Measurements from ENCODE around the gene PLCB1. TPM values are rescaled to one million over a fixed set of nuclear protein-coding genes. Genes with fewer than 3 reads are reported as not detected.

The PLCB1 gene
- polyA plus RNA-seq, 1 experiment: 13.5 TPM

DNA sequence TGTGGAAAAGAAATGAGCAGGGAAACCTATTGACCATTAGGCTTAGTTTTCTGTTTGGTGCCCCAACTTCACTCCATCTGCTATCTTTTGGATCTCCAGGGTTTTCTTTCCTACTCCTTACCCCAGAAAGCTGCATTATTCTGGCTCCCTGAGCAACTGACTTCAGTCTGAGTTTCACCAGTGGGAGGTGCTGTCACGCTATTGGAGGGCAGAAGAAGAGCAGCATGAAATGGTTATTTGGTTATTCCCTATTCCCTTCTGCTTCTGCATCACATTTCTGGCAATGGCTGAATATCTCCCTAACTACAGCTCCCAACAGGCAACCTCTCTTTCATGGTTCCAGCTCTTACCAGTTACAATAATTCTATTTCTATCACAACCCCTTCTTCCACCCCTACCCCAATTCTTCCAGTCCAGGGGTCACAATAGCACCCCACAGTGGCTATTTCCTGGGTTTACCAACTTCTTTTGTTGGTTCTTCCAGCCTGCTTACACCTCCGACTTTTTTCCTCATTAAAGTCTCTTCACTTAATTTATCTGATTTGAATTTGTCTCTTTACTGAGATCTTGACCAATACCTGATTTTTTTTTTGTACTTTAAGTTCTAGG is 311.5 kb downstream of the PLCB1 start:
- no peak for DNase-seq (ENCODE audit: low read depth)
- POLR2A ChIA-PET: no interaction called here
- no peaks in the 10 kb centered on the region for H3K36me3 ChIP-seq (ENCODE audit: control insufficient read depth, insufficient read depth, low read length)
- H3K27me3 ChIP-seq (ENCODE audit: control insufficient read depth, insufficient read depth, low read length): no peaks in the 10 kb centered on the region
- TF ChIP-seq, protein P1, sequence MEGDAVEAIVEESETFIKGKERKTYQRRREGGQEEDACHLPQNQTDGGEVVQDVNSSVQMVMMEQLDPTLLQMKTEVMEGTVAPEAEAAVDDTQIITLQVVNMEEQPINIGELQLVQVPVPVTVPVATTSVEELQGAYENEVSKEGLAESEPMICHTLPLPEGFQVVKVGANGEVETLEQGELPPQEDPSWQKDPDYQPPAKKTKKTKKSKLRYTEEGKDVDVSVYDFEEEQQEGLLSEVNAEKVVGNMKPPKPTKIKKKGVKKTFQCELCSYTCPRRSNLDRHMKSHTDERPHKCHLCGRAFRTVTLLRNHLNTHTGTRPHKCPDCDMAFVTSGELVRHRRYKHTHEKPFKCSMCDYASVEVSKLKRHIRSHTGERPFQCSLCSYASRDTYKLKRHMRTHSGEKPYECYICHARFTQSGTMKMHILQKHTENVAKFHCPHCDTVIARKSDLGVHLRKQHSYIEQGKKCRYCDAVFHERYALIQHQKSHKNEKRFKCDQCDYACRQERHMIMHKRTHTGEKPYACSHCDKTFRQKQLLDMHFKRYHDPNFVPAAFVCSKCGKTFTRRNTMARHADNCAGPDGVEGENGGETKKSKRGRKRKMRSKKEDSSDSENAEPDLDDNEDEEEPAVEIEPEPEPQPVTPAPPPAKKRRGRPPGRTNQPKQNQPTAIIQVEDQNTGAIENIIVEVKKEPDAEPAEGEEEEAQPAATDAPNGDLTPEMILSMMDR (IDR thresholded peaks at IDR 0.05; ENCODE audit: insufficient read depth, low read depth, low read length): no peak
- CTCF ChIA-PET: interaction anchor here (0.9 to 1.8 kb wide), 2 partner anchors 28 to 278 kb away, joined by 4 to 8 read pairs; no protein-coding TSS in a partner anchor
- H3K4me3 ChIP-seq (ENCODE audit: low read depth, low read length): no peak overlapping the region

- ChIA-PET CTCF (interaction anchor here (1.2 kb wide), 2 partner anchors 274 to 275 kb away, joined by 3 to 4 read pairs; no protein-coding TSS in a partner anchor), POLR2A (no interaction called here)
- TF ChIP-seq, protein P1 (IDR thresholded peaks at IDR 0.05; ENCODE audit: insufficient read depth, low read depth, low read length): no peak
- Histone ChIP-seq H3K36me3 (ENCODE audit: control insufficient read depth, insufficient read depth, low read length) (no peaks in the 10 kb centered on the region), H3K4me3 (ENCODE audit: low read depth, low read length) (no peak overlapping the region), H3K27me3 (ENCODE audit: control insufficient read depth, insufficient read depth, low read length) (no peaks in the 10 kb centered on the region)
- no peak for DNase-seq (ENCODE audit: low read depth)
These were observed 315.4 kb downstream of the PLCB1 start for GRCh38 chr20:8447262-8448120.

GRCh38 chr20:8449123-8449522 is 317.1 kb downstream of the PLCB1 start:
- ChIA-PET CTCF (no interaction called here), POLR2A (no interaction called here)
- TF ChIP-seq, protein P1 (IDR thresholded peaks at IDR 0.05; ENCODE audit: insufficient read depth, low read depth, low read length): no peak
- Histone ChIP-seq H3K27me3 (ENCODE audit: control insufficient read depth, insufficient read depth, low read length) (no peaks in the 10 kb centered on the region), H3K36me3 (ENCODE audit: control insufficient read depth, insufficient read depth, low read length) (no peaks in the 10 kb centered on the region), H3K4me3 (ENCODE audit: low read depth, low read length) (no peak overlapping the region)
- no peak for DNase-seq (ENCODE audit: low read depth)

- TF ChIP-seq, protein P1 (IDR thresholded peaks at IDR 0.05; ENCODE audit: insufficient read depth, low read depth, low read length): peak; percentile 60
- CTCF ChIA-PET: interaction anchor here (0.7 to 1.1 kb wide), 6 partner anchors 16 to 259 kb away, joined by 3 to 5 read pairs (median 4); no protein-coding TSS in a partner anchor
- POLR2A ChIA-PET: no interaction called here
- H3K27me3 ChIP-seq (ENCODE audit: control insufficient read depth, insufficient read depth, low read length): no peaks in the 10 kb centered on the region
- peak; percentile 70 for DNase-seq (ENCODE audit: low read depth)
- H3K4me3 ChIP-seq (ENCODE audit: low read depth, low read length): no peak overlapping the region
- H3K36me3 ChIP-seq (ENCODE audit: control insufficient read depth, insufficient read depth, low read length): no peaks in the 10 kb centered on the region
These were observed 322.2 kb downstream of the PLCB1 start for GRCh38 chr20:8454137-8454712.

DNA sequence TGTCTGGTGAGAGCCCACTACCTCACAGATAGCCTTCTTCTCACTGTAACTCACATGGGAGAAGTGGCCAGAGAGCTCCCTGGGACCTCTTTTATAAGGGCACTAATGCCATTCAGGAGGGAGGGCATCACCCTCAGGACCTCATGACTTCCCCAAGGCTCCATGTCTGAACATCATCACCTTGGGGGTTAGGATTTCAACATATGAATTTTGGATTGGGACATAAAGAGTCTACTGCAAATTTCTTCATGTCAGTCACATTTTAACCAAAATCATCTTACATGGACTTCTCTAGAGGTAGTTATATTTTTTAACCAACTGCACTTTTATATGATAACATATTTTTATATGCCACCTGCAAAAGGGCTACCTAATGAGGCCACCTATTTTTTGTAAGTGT is 324.7 kb downstream of the PLCB1 start:
- ChIA-PET CTCF (no interaction called here), POLR2A (no interaction called here)
- H3K27me3 ChIP-seq (ENCODE audit: control insufficient read depth, insufficient read depth, low read length): no peaks in the 10 kb centered on the region
- TF ChIP-seq, protein P1 (IDR thresholded peaks at IDR 0.05; ENCODE audit: insufficient read depth, low read depth, low read length): no peak
- no peak overlapping the region for H3K4me3 ChIP-seq (ENCODE audit: low read depth, low read length)
- no peak for DNase-seq (ENCODE audit: low read depth)
- H3K36me3 ChIP-seq (ENCODE audit: control insufficient read depth, insufficient read depth, low read length): no peaks in the 10 kb centered on the region

Measured in BJ (cell line).